Suprapubic skin (tissue), 4 donors: ENCODE data around the gene HTD2. TPM values are rescaled to one million over a fixed set of nuclear protein-coding genes. Genes with fewer than 3 reads are reported as not detected.
A peak's percentile ranks its signal among the peaks of the same experiment; 100 is the strongest.

ENCODE experiments used
- DNase-seq, 2 donors: peaks; one replicate each; pipeline ENCODE4 v3.0.0-alpha.2; 2019; ENCODE audit warnings: low spot score in 2 of 2
- H3K27ac ChIP-seq: fragments of 200-600 bp; sonication (generic); one replicate; pipeline ENCODE4 v1.5.1; 2019
- H3K27me3 ChIP-seq: fragments of 200-600 bp; sonication (generic); one replicate; pipeline ENCODE4 v1.5.1; 2019
- H3K36me3 ChIP-seq: fragments of 200-600 bp; sonication (generic); one replicate; pipeline ENCODE4 v1.5.1; 2019
- H3K4me1 ChIP-seq: fragments of 200-600 bp; sonication (generic); one replicate; pipeline ENCODE4 v1.5.1; 2019
- H3K4me3 ChIP-seq: fragments of 200-600 bp; sonication (generic); one replicate; pipeline ENCODE4 v1.5.1; 2019; ENCODE audit warnings: mild to moderate bottlenecking
- H3K9me3 ChIP-seq: fragments of 200-600 bp; sonication (generic); one replicate; pipeline ENCODE4 v1.5.1; 2019
- CTCF ChIP-seq, 2 donors: fragments of 200-600 bp in 1 of 2; fragments of 450-650 bp in 1 of 2; sonication (generic) in 1 of 2; IDR thresholded peaks; one replicate each; pipeline ENCODE4 v1.5.1; 2016 to 2019; ENCODE audit warnings: antibody characterized with exemption in 2 of 2, mild to moderate bottlenecking in 1 of 2, moderate library complexity in 1 of 2
- EP300 ChIP-seq: sonication (generic); formaldehyde crosslinking; IDR thresholded peaks from one replicate; pipeline ENCODE4 v1.6.1; 2017; ENCODE audit warnings: antibody characterized with exemption
- POLR2A ChIP-seq, 2 donors: fragments of 450-650 bp; IDR thresholded peaks; one replicate each; pipeline ENCODE4 v1.6.1; 2017; ENCODE audit warnings: antibody characterized with exemption in 2 of 2, mild to moderate bottlenecking in 2 of 2, moderate library complexity in 2 of 2
- POLR2AphosphoS5 ChIP-seq, 3 donors: sonication (generic); formaldehyde crosslinking; IDR thresholded peaks; one replicate each; pipeline ENCODE4 v1.6.1; 2017; ENCODE audit warnings: antibody characterized with exemption in 3 of 3
- WGBS: methylation state at CpG from one replicate; pipeline ENCODE4 v1.1.5; 2018; 5-methylcytosine and 5-hydroxymethylcytosine counted together
- total RNA-seq, 4 donors: library from RNA; depleted of rRNA; stranded (reverse); fragments of >200 nt; gene quantifications; one replicate each; pipeline ENCODE4 v1.1.0, GENCODE V29; 2016

Gene HTD2
- total RNA-seq, 4 donors from 2014 or later = 10.9 to 14.4 (median 12.8) TPM

GRCh38 chr3:58332575-58333188 lies 26.4 kb downstream of the HTD2 start, which contains the start of gene PXK:
PXK (plus strand) TSS chr3:58332892; CDS start chr3:58332989, 97 bp downstream.
- TF ChIP-seq EP300 (no peak), POLR2A (IDR thresholded peaks at IDR 0.05) (peak in 1 of 2 donors; percentile 26)
- 5% methylated on average over 11 of the region's 79 CpGs for WGBS
- H3K4me1 ChIP-seq = peaks cover 40% of the 10 kb centered on the region

GRCh38 chr3:58333206-58334012 lies 27.1 kb downstream of the HTD2 start:
- Histone ChIP-seq H3K4me1 (peaks cover 40% of the 10 kb centered on the region), H3K27me3 (no peaks in the 10 kb centered on the region), H3K36me3 (no peaks in the 10 kb centered on the region), H3K27ac (peak overlapping the region; percentile 72), H3K4me3 (peak overlapping the region; percentile 81), H3K9me3 (no peaks in the 10 kb centered on the region)
- under 1% methylated on average over 11 of the region's 37 CpGs for WGBS
- no peak for DNase-seq
- TF ChIP-seq POLR2AphosphoS5 (IDR thresholded peaks at IDR 0.05) (no peak), EP300 (no peak), CTCF (IDR thresholded peaks at IDR 0.05) (no peak), POLR2A (IDR thresholded peaks at IDR 0.05) (no peak)

More at GRCh38 chr3:58332575-58333188, 26.4 kb downstream of the HTD2 start, which contains the start of gene PXK:
- Histone ChIP-seq H3K4me3 (peak within 1 kb of the TSS; percentile 81), H3K9me3 (no peaks in the 10 kb centered on the region), H3K27me3 (no peaks in the 10 kb centered on the region), H3K27ac (peak within 1 kb of the TSS; percentile 72), H3K36me3 (no peaks in the 10 kb centered on the region)
- DNase-seq = peak; percentile 79 to 87

GRCh38 chr3:58334013-58334321 lies 27.6 kb downstream of the HTD2 start:
- H3K4me1 ChIP-seq = peaks cover 40% of the 10 kb centered on the region

GRCh38 chr3:58334506-58334884 lies 28.2 kb downstream of the HTD2 start:
- peak overlapping the region; percentile 81 for H3K4me3 ChIP-seq
- peak overlapping the region; percentile 71 for H3K27ac ChIP-seq
- H3K9me3 ChIP-seq = no peaks in the 10 kb centered on the region
- peaks cover 40% of the 10 kb centered on the region for H3K4me1 ChIP-seq
- WGBS = 48% methylated on average over 1 of the region's 1 CpG
- DNase-seq = no peak
- no peak for TF ChIP-seq POLR2A (IDR thresholded peaks at IDR 0.05)
- TF ChIP-seq POLR2AphosphoS5 (IDR thresholded peaks at IDR 0.05) = no peak
- no peak for TF ChIP-seq EP300
- TF ChIP-seq CTCF (IDR thresholded peaks at IDR 0.05) = no peak
- H3K36me3 ChIP-seq = no peaks in the 10 kb centered on the region
- no peaks in the 10 kb centered on the region for H3K27me3 ChIP-seq

More at GRCh38 chr3:58334013-58334321, 27.6 kb downstream of the HTD2 start:
- no peaks in the 10 kb centered on the region for H3K27me3 ChIP-seq
- H3K4me3 ChIP-seq = peak overlapping the region; percentile 81
- DNase-seq = no peak
- 15% methylated on average over 4 of the region's 4 CpGs for WGBS
- H3K36me3 ChIP-seq = no peaks in the 10 kb centered on the region
- no peak for TF ChIP-seq EP300
- TF ChIP-seq POLR2AphosphoS5 (IDR thresholded peaks at IDR 0.05) = no peak
- TF ChIP-seq CTCF (IDR thresholded peaks at IDR 0.05) = no peak
- no peak for TF ChIP-seq POLR2A (IDR thresholded peaks at IDR 0.05)
- no peaks in the 10 kb centered on the region for H3K9me3 ChIP-seq
- no peak overlapping the region for H3K27ac ChIP-seq

- peaks cover 3% of the 10 kb centered on the region for H3K36me3 ChIP-seq
- H3K9me3 ChIP-seq = no peaks in the 10 kb centered on the region
- peak overlapping the region; percentile 71 for H3K27ac ChIP-seq
- peak overlapping the region; percentile 22 for H3K4me3 ChIP-seq
- no peaks in the 10 kb centered on the region for H3K27me3 ChIP-seq
- peaks cover 40% of the 10 kb centered on the region for H3K4me1 ChIP-seq
- 38% methylated on average over 1 of the region's 1 CpG for WGBS
- DNase-seq = no peak
- no peak for TF ChIP-seq POLR2AphosphoS5 (IDR thresholded peaks at IDR 0.05)
- no peak for TF ChIP-seq POLR2A (IDR thresholded peaks at IDR 0.05)
- TF ChIP-seq CTCF (IDR thresholded peaks at IDR 0.05) = no peak
- TF ChIP-seq EP300 = no peak
Measured at GRCh38 chr3:58335652-58335947, 29.3 kb downstream of the HTD2 start.
